ENCODE data around the gene ITGA4.
A peak's percentile ranks its signal among the peaks of the same experiment; 100 is the strongest.

The ITGA4 gene

DNA sequence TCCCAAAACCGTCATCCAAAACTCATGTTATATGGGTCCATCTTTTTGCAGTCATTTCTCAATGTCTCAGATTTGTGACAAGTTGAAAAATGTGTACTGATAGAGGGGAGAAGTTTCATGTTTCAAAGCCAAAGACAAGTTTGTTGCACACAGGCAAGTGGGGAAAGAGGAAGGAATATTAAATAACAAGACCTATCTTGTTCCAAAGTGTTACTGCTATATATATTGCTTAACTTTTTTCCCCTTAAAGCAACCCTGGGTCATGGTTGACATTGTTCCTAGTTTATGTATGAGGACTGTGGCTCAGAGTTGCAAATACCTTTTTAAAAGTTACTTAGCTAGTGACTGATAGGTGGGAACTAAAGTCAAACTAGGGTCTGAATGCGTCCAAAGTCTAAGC lies 1.7 kb downstream of the ITGA4 start:
- DNase-seq (ENCODE audit: low read depth), result no peak

DNA sequence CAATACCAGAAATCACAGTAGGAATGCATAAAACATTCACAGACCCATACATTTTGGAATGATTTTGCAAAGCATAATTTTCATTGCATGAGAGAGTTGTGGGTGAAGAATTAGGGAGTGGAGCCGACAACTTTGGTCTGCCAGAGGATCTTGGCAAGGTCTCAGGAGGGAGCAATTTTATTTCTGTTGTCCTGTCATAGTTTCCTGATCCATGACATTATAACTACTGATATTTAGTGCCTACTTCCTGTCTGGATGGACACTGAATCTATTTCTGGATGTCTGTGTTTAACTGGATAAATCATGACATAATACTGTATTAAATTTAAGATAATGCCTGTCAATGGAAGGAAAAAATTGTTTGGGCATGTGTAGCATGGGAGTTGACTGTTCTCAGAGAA lies 2.4 kb downstream of the ITGA4 start:
- no peak for DNase-seq (ENCODE audit: low read depth)

DNA sequence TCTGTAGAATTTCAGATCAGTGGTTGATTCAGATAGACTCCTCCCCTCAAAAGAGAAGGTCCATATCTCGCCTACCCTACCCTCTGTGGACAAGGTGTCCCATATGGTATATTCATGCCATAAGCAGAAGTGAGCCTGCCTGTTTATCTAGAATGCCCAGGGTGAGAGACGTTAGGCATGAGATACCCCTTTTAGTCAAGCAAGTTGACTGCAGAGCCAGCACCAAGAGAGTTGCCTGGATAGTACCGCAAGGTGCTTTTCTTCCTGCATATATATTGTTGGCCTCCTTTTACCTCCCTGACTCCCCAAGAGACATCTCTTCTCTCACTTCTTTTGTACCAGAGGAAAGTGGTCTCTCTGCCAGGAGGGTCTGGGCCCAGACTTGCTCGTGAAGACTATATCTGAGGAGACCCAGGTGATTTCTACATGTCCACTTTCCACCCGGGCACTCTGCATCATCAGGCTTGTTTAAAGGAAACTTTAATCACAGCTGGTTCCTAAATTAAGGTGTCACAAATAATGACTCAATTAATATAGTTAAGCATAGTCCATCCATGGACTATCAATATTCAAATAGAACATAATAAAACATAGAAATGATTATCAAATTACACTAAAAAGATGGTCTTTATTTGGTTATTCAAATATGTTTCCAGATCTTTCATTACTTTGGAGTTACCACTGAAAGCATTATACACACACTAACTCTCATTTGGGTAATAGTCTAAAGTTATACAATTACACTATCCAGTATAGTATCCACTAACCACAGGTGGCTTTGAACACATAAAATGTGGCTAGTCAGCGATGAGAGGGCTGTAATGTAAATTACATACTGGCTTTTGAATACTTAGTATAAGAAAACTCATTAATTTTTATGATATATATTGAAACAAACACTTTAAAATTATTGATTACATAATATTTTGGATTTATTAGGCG lies 4.1 kb downstream of the ITGA4 start:
- DNase-seq (ENCODE audit: low read depth), result no peak

DNA sequence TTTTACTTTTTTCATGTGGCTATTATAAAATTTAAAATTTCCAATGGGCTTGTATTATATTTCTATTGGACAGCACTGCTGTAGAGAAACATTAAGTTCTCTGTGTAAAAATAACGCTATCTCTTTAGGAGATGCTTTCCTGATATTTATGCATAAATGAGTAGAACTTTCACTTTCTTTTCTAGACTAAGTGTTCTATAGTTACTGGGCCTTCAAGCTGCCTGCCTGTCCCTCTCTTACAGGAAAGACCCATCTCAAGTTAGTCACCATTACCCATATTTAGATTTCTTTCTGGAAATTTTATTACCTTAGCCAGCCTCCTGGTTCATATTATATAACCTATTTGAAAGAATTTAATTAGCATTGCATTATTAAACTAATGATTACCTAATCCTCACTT lies 4.8 kb downstream of the ITGA4 start:
- DNase-seq (ENCODE audit: low read depth), result no peak

DNA sequence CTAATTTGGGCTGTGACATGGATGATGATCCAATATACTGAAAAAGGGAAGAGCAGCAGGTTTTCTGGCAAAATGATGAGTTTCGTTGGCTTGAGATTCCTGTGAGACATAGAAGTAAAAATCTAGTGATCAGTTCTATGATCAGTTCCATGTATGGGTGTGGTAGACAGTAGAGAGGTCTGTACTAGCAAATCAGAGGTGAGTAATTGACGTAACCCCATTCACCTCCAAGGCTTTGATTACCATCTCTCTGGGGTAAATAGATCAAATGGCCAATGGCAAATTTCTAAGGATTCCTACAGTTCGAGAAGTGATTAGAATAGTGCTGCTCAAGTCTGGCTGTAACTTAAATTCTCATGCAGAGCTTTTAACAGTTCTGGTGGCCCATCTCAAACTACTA lies 6.4 kb downstream of the ITGA4 start:
- no peak for DNase-seq (ENCODE audit: low read depth)

DNA sequence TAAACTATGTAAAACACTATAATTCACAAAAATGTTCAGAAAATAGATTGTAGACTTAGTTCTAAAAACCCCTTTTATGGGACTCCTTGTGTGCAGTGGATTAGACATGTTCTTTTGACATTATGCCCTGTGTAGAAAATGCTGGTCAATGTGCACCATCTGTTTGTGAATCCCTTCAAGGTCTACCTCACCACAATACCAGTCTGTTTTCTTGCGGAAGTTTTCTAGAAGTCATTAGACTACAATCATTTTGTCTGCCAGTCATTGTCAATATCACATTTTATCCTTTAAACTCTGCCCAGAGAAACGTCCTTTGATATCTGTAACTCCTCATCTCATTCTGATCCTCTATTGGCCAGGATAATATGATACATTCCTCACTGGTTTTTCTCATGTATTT lies 7.8 kb downstream of the ITGA4 start:
- no peak for DNase-seq (ENCODE audit: low read depth)

DNA sequence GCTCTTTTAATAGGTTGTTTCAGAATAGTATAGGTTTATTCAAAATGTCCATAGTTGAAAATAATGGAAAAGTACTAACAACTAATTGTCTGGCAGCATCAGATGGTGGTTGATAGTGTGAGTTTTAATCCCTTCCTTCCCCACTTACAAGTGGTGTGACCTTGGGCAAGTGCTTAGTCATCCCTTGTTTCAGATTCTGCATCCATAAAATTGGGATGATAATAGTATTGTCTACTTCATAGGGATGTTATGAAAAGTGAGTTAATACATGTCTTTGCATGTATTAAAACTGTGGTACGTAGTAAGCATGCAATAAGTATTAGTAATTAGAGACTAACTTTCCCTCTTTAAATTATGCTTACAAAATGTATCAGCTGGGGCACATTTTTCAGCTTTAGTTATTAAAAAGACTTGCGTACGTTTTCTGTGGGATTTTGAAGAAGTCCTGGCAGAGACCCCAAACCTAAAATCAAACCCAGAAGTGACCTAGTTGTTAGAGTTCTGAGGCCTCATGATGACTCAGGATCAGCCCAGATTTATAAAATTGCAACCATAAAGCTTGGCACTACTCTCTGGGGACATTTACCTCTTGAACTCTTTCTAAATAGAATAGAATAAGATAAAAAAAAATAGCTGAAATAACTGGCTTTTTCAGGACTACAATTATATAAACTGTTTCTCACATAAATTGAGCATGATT lies 8.6 kb downstream of the ITGA4 start:
- DNase-seq (ENCODE audit: low read depth), result no peak

DNA sequence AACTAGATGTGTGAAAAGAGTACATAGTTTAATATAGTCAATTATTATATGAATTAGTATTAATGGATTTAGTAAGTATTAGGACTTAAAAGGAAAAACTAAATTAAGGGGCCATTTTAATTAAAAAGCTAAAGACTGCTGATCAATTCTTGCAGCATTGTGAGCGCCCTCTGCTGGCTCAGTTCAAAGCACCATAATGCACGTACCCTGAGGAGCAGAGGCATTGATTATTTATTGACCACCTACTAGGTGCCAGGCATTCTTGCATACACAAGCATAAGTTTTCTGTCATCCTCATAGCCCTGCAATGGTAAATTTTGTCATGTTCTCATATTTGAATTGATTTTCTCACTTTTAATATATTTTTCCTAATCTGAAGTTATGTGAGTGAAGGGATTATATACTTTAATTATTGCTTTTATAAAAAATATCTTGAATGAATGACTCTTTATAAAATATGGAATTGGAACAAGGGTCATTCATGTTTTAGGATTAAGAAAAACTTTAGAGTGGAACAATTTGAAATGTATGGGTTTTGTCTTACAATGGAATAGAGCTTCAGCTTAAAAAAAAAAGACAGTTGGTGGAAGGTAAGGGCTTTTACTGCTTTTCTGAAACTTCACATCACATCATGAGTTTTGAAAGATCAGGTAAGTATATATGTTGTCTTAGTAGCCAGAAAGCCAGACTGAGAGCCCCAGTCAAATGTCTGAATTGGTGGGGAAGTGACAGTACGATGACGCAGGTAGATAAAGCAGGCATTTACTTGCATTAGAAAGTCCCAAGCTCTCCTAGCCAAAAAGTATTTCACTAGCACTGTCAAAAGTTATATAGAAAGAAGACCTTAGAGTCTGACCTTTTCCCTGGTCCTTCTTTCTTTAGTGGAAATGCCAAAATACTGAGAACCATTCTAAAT lies 9.7 kb downstream of the ITGA4 start:
- DNase-seq (ENCODE audit: low read depth), result peak; percentile 79

DNA sequence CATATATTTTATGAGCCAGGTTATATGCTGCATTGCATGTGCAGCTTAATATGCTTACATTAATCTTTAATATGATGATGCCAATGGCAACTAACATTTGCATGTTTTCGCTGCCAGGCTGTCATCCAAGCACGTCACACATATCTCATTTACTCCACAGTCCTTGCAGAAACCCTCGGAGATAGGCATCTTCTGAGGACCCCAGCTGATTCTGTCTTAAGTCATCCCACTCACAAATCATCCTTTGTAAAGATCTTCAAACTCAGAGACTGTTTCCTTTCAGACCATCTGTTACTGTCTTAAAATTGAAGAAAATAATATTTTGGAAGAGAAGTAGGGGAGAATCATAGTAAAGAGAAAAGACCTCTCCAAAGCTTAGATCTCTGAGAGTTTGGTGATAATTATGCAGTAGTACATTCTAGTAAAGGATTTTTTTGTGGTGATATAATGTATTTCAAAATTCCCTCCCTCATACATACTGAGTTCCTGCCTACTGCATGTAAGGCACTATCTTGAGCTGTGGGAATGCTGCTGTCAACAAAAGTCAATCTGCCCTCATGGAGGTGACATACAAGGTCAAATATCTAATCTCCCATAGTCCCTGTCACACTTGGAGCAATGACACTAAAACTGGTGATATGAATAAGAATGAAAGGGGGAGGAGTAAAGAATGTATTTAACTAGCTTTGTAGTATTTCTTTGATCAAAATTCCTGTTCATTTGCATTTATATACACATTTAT lies 11.0 kb downstream of the ITGA4 start:
- no peak for DNase-seq (ENCODE audit: low read depth)

DNA sequence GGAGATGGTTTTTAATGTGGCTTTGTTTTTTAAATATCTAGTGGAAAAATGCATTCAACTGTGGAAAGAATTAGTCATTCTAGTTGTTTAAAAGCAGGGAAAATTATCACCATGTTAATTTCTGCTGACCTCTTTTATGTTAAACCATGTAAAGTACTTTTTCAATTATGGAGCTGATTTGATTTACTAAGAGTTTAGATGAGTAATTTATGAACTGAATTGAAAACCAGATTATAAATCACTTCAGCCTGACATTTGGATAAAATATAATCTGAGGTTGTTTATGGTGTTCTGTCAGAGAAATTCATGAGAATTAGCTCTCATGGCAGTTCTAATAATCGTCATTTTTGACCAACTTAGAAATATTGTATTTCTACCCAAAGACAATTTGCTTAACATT lies 11.6 kb downstream of the ITGA4 start:
- DNase-seq (ENCODE audit: low read depth), result no peak

DNA sequence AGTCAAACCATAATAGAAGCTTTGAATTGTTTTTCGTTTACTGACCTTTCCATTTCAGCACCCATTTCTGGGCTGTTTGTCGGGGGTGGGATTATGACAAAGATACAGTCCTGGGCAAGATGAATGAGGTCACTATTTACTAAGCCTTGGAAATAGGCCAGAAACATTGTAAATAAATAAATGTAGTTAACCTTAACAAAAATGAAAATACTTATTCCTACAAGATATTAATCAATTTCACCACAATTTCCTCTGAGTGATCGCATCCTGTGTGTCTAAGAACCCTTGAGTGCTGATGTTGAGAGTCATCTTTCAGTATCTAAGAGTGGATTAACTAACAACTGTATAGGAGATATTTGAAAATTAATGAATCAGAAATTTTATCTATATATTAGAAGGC lies 14.0 kb downstream of the ITGA4 start:
- no peak for DNase-seq (ENCODE audit: low read depth)

DNA sequence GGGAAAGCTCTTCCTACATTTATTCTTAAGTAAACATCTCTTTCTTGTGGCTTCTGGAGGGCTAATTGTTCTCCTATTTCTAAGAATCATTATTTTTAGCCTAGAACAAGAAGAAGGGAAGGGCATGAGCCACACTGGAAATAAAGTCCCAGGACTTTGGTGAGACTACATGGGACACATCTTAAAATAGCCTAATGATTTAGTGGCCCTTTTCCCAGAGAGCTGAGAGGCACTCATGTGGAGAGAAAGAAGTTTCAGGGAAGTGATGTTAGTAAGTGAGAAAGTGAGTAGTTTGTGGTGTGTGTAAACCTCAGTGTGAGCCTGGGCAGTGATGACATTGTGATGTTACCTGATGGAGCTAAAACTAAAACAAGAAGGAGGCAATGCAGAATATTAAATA lies 14.6 kb downstream of the ITGA4 start:
- DNase-seq (ENCODE audit: low read depth), result no peak

DNA sequence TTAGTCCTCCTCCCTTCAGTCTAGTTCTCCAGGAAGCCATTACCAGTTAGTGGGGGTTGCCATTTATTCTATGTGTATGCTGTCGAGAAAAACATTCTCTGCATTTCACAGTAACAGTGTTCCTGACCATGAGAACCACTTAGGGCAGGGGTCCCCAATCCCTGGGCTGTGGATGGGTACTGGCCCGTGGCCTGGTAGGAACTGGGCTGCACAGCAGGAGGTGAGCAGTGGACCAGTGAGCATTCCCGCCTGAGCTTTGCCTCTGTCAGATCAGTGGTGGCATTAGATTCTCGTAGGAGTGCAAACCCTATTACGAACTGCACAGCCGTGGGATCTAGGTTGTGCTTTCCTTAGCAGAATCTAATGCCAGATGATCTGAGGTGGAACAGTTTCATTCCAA lies 15.8 kb downstream of the ITGA4 start:
- no peak for DNase-seq (ENCODE audit: low read depth)

DNA sequence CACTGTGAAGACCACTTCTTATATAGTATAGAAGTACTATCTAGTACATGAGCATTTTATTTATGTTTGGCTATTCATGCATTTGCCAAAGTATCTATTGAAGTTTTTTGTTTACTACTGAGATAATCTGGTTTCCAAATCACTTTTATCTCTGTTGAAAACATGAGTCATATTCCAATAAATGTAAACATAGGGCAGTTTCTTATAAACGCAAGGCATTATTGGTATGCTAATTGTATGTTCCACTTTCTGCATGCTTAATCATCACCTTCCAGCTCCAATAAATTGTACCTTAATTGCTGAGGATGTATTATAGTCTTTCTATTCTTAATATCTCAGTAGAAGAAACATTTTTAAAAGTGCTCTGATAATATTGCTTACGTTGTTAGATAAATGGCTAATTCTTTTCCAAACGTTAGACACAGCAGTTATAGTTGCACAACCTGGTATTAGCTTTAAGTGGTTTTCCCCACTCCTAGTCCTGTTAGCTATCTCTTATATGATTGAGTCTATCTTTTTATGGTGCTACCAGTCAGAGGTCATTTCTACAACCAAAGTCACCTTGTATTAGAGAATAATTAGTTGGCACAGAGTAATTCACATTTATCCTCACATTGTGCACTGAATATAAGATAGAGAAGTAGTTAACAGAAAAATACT lies 17.2 kb downstream of the ITGA4 start:
- DNase-seq (ENCODE audit: low read depth), result no peak

DNA sequence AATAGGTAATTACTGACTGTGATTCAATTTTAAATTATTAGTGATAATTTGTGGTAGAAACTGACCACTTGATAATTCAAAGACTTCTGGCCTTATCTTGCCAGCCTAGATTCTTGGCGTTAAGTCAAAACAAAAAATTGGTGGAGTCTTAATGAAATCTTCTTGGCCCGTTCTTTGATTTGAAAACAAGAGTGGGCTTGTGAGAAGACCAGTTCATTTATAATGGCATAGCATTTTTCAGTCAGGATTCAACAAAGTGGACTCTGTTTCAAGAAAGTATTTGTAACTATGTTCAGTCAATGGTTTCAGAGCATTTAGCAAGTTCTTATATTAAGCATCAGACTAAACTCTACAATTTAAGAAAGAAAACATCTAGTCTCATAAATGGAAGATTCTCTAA lies 26.0 kb downstream of the ITGA4 start:
- DNase-seq (ENCODE audit: low read depth), result no peak

DNA sequence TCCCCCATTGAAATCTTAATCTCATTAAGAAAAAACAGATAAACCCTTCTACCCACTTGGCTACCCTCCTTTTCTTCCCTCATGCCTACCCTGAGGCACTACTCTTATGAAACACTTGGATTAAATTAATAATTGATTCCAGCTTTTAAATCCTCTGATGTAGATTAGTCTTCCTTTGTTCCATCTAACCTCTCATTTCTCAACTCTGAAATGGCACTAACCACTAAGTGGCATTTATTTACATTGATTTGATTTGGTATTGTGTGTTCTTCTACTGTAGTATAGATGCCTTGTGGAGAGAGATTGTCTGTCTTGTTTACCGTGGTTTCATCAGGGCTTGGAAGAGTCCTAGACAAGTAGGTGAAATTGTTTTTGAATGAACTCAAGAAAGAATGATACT lies 26.7 kb downstream of the ITGA4 start:
- DNase-seq (ENCODE audit: low read depth), result no peak

DNA sequence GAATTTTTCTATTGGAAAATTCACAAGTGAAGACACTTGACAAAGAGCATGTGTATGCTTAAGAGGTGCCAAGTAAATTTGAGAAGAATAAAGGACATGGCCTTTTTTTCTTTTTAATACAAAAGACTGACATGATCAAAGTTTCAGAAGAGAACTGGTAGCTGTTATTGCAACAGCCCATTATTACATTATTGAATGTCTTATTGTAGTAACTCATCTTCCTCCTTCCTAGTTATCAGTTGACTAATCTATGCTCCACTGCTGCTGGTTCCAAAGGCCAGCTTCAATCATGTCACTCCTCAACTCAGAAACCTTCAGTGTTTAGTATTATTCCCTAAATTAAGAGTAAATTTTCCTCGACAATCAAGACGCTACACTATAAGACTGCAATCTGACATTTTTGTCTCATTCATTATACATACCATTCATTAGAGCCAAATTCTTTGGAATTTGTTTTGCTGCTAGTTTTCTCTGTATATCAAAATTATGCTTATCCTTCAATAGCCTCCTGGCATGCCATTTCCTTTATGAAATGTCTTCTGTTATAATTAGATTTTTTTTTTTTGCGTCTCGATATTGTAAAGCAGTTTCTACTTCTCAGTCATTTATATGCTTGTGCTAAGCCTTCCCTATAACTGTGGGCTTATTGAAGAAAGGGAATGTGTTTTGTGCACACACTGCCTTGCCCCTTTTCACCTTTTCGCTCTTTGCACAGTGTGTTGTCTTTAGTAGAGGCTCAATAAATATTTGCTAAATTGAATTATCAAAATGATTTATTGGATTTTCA lies 27.9 kb downstream of the ITGA4 start:
- DNase-seq (ENCODE audit: low read depth), result no peak

DNA sequence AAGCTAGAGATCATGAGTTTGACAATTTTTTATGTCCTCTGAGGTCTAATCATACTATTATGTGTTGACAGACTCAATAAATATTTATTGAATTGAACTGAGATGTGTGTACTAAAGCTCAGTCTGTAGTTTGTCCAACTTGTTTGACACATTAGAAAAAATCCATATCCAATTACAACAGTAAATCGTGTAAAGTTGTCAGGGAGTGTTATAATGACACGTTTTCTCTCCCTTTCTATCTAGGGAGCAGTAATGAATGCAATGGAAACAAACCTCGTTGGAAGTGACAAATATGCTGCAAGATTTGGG lies 28.4 kb downstream of the ITGA4 start:
- no peak for DNase-seq (ENCODE audit: low read depth)

DNA sequence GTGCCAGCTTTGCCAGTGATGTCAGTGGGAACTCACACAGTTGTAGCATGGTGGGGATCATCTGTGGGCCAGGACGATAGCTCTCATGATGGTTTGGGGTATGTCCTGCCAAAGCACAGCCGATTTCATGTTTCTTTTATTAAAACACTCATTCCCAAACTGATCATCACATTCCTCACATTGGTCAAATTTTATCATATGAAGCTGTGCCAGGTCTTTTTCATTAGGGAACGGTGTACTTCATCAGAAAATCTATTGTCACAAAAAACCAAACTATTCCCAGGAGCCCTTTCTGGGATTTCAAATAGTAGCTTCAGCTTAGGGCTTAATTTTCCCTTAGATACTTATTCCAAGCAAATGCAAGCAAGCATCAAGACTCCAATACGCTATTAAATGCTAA lies 42.0 kb downstream of the ITGA4 start:
- no peak for DNase-seq (ENCODE audit: low read depth)

DNA sequence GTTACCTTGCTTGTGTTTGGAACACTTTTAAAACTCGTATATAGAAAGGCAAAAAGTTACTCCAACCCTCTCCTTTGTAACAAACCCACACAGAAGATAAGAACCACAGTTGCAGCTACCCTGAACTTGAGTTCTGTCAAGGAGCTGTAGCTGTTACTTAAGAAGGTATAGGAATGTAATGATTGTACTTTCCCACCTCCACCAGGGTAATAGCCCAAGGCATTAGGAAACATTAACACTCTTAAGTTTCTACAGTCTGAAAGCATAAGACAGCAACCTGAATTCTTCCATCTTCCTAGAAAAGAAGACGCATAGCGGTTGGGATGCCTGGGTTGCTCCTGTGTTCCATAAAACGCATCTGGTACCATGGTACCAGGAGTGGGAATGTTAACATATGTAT lies 43.0 kb downstream of the ITGA4 start:
- no peak for DNase-seq (ENCODE audit: low read depth)

DNA sequence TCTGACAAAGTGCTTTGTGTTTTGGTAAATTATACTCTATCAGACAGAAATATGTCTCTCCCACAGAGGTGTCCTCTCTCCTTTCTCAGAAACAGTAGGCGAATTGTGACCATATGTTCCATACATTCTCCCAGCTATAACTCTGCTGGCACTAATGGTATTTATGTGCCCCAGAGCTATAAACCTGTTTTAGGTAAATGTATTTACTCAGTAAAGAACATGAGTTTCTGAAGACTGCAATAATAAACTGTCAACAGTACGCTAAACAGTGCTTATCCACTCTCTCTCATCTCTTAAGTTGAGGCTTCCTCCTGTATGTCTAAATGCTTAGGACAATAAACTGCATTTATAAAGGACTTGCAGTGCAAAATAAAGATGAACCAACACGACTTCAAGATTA lies 58.5 kb downstream of the ITGA4 start:
- no peak for DNase-seq (ENCODE audit: low read depth)

Measured in activated T-cell treated with anti-CD3 and anti-CD28 coated beads for 1 hour (primary cell).